Measurements from ENCODE around the gene STX16. TPM values are rescaled to one million over a fixed set of nuclear protein-coding genes. Genes with fewer than 3 reads are reported as not detected.

STX16 gene
- total and polyA plus RNA-seq, 9 of the 15 experiments (the other 6 are each of a cell fraction or from before 2014, with no cell fraction given), result 4.4 to 43.5 (median 14.7) TPM

- Histone ChIP-seq H2AFZ (ENCODE audit: low read depth, low read length) (no peak overlapping the region; the same call in 1 of the 2 replicates), H3K27me3 (ENCODE audit: control insufficient read depth in 2 of 2, insufficient read depth in 2 of 2, low read length in 2 of 2) (peaks cover 7 to 57% of the 10 kb centered on the region in 2 experiments), H3K4me1 (replicated peaks in 1 of 2; ENCODE audit: control insufficient read depth in 2 of 2, insufficient read depth in 2 of 2, low read length in 2 of 2) (peaks cover 0 to 14% of the 10 kb centered on the region in 2 experiments; a peak in 2 of 5 replicates), H3K9me1 (ENCODE audit: control insufficient read depth, insufficient read depth, low read length) (no peaks in the 10 kb centered on the region), H4K20me1 (replicated peaks; ENCODE audit: control insufficient read depth, insufficient read depth, low read length) (no peaks in the 10 kb centered on the region; the same call in 1 of the 2 replicates), H3K4me2 (ENCODE audit: insufficient read depth, low read length) (no peak overlapping the region), H3K9me3 (replicated peaks; ENCODE audit: control insufficient read depth, insufficient read depth, low read depth, low read length) (no peaks in the 10 kb centered on the region), H3K9ac (ENCODE audit: insufficient read depth in 1 of 2, low read depth in 2 of 2, low read length in 2 of 2) (no peak overlapping the region), H3K4me3 (no peak overlapping the region), H3K27ac (ENCODE audit: extremely low read depth, low read depth, low read length) (no peak overlapping the region), H3K79me2 (ENCODE audit: control insufficient read depth, insufficient read depth, low read length) (no peaks in the 10 kb centered on the region), H3K36me3 (ENCODE audit: control insufficient read depth, insufficient read depth, low read length) (no peaks in the 10 kb centered on the region)
- DNase-seq (ENCODE audit: extremely low read depth in 1 of 4, low spot score in 3 of 4) (no peak), ATAC-seq (no peak), FAIRE-seq (no peak)
- WGBS (ENCODE audit: insufficient coverage, low coverage, missing lambda C conversion rate), result 23% methylated on average over 22 of the region's 22 CpGs
- intact Hi-C loops (cut with micrococcal nuclease) (no loop called here), in situ Hi-C loops (cut with MboI) (no loop called here)
- POLR2A ChIA-PET, result interaction anchor here (0.6 to 1.1 kb wide), 3 partner anchors 10 to 39 kb away, joined by 3 to 4 read pairs (median 3); no protein-coding TSS in a partner anchor
- CTCF ChIA-PET (ENCODE audit: low intra/inter-chr PET ratio), result no interaction called here
- BruUV-seq (replicated peaks), result no TSS peak
- TF ChIP-seq ZBTB11 (CRISPR knock-in tag; IDR thresholded peaks at IDR 0.05) (0 out of 6 replicates have a peak, but pooled peaks of 1 of the 3 experiments have one; percentile 12), PHB2 (IDR thresholded peaks at IDR 0.05; ENCODE audit: low read depth) (no peak), PKNOX1 (IDR thresholded peaks at IDR 0.05) (peak; percentile 39; the same call in 1 of the 2 replicates), BRF1 (IDR thresholded peaks at IDR 0.05; ENCODE audit: borderline replicate concordance, extremely low read depth, insufficient read length) (no peak)
Observed at GRCh38 chr20:58614984-58615760, 35.9 kb upstream of the STX16 start.
